NB4 (cell line): ENCODE measurements around the gene ARVCF.

Experiments used
- DNase-seq: peaks from one replicate; pipeline ENCODE4 v3.0.0; 2010; ENCODE audit warnings: low read depth
- H3K4me3 ChIP-seq: one replicate; pipeline ENCODE4 v1.5.1; 2011; ENCODE audit warnings: mild to moderate bottlenecking, low read depth, low read length, moderate library complexity
- CTCF ChIP-seq: IDR thresholded peaks from one replicate; pipeline ENCODE4 v1.5.1; 2012; ENCODE audit warnings: low read depth, low read length
- MAX ChIP-seq: IDR thresholded peaks from 2 replicates; pipeline ENCODE4 v1.6.1; 2011; ENCODE audit warnings: low read depth, low read length
- MYC ChIP-seq: IDR thresholded peaks from 2 replicates; pipeline ENCODE4 v1.6.1; 2011; ENCODE audit warnings: low read depth, low read length
- POLR2A ChIP-seq: IDR thresholded peaks from 2 replicates; pipeline ENCODE4 v1.6.1; 2011; ENCODE audit warnings: mild to moderate bottlenecking; ENCODE audit not compliant: insufficient read length; ENCODE audit errors: extremely low read depth

The ARVCF gene

GRCh38 chr22:20002636-20003035, 14.0 kb downstream of the ARVCF start:
- no peak overlapping the region for H3K4me3 ChIP-seq
- TF ChIP-seq MAX: no peak
- no peak for TF ChIP-seq CTCF
- TF ChIP-seq MYC: no peak
- no peak for TF ChIP-seq POLR2A
- DNase-seq: no peak

GRCh38 chr22:20002128-20002527, 14.5 kb downstream of the ARVCF start:
- TF ChIP-seq MYC (no peak), POLR2A (no peak), CTCF (no peak), MAX (no peak)
- no peak for DNase-seq
- no peak overlapping the region for H3K4me3 ChIP-seq

GRCh38 chr22:20001082-20001638, 15.5 kb downstream of the ARVCF start:
- TF ChIP-seq MAX: no peak
- no peak for TF ChIP-seq MYC
- no peak for TF ChIP-seq CTCF
- DNase-seq: peak; percentile 19
- H3K4me3 ChIP-seq: no peak overlapping the region

- DNase-seq: peak; percentile 23
- H3K4me3 ChIP-seq: no peak overlapping the region
- TF ChIP-seq CTCF: no peak
- no peak for TF ChIP-seq MAX
- no peak for TF ChIP-seq MYC
- no peak for TF ChIP-seq POLR2A
Measured at GRCh38 chr22:20000246-20001081, 16.2 kb downstream of the ARVCF start.

- DNase-seq: no peak
- H3K4me3 ChIP-seq: no peak overlapping the region
- TF ChIP-seq POLR2A: no peak
- TF ChIP-seq MYC: no peak
- TF ChIP-seq CTCF: no peak
- TF ChIP-seq MAX: no peak
Measured at GRCh38 chr22:19998991-19999820, 17.4 kb downstream of the ARVCF start.
